GM12878 (cell line): Measurements from ENCODE around the gene SLC25A47. TPM values are rescaled to one million over a fixed set of nuclear protein-coding genes. Genes with fewer than 3 reads are reported as not detected.

ENCODE experiments used
- BHLHE40 ChIP-seq, 2 experiments: fragments of 450-650 bp in 1 of 2; IDR thresholded peaks; 2 replicates each; pipeline ENCODE4 v1.6.1; 2011 to 2017; ENCODE audit warnings: low read depth in 2 of 2, borderline replicate concordance in 1 of 2, improper control_type of control experiment in 1 of 2, low read length in 1 of 2, mild to moderate bottlenecking in 1 of 2
- CEBPB ChIP-seq, 2 experiments: fragments of 150-350 bp in 1 of 2; IDR thresholded peaks; 2 replicates each; pipeline ENCODE4 v1.6.1; 2012 to 2014; ENCODE audit warnings: low read depth in 2 of 2, low read length in 2 of 2, borderline replicate concordance in 1 of 2, inconsistent platforms in 1 of 2
- EED ChIP-seq: sonication (generic); IDR thresholded peaks from 2 replicates; pipeline ENCODE4 v1.6.1; 2016; ENCODE audit warnings: antibody characterized with exemption, low read depth
- GATAD2B ChIP-seq: fragments of 450-650 bp; conservative IDR thresholded peaks from 2 replicates; pipeline ENCODE4 v1.6.1; 2017; ENCODE audit warnings: low read depth, mild to moderate bottlenecking, moderate library complexity
- HCFC1 ChIP-seq: fragments of 150-350 bp; IDR thresholded peaks from 2 replicates; pipeline ENCODE4 v1.6.1; 2014; ENCODE audit warnings: low read length
- IRF3 ChIP-seq: fragments of 450-650 bp; IDR thresholded peaks from 2 replicates; pipeline ENCODE4 v1.6.1; 2014; ENCODE audit warnings: mild to moderate bottlenecking
- IRF4 ChIP-seq: IDR thresholded peaks from 2 replicates; pipeline ENCODE4 v1.6.1; 2011; ENCODE audit warnings: low read depth, low read length
- MTA3 ChIP-seq: IDR thresholded peaks from 2 replicates; pipeline ENCODE4 v1.6.1; 2012; ENCODE audit warnings: low read length, inconsistent platforms, borderline replicate concordance
- MXI1 ChIP-seq: fragments of 150-350 bp; IDR thresholded peaks from 2 replicates; pipeline ENCODE4 v1.6.1; 2011; ENCODE audit warnings: low read depth, mild to moderate bottlenecking, inconsistent platforms, low read length, improper control_type of control experiment
- NRF1 ChIP-seq: conservative IDR thresholded peaks from 2 replicates; pipeline ENCODE4 v1.6.1; 2011; ENCODE audit warnings: mild to moderate bottlenecking, low read depth, low read length, improper control_type of control experiment
- PBX3 ChIP-seq: IDR thresholded peaks from 2 replicates; pipeline ENCODE4 v1.6.1; 2011; ENCODE audit warnings: mild to moderate bottlenecking, low read depth, low read length, moderate library complexity; ENCODE audit not compliant: insufficient replicate concordance
- POLR2A ChIP-seq: IDR thresholded peaks from 2 replicates; pipeline ENCODE4 v1.6.1; 2011; ENCODE audit warnings: low read depth, mild to moderate bottlenecking, low read length
- RUNX3 ChIP-seq: IDR thresholded peaks from 2 replicates; pipeline ENCODE4 v1.6.1; 2012; ENCODE audit warnings: low read length, inconsistent platforms
- SRF ChIP-seq, 2 experiments: IDR thresholded peaks; 2 replicates each; pipeline ENCODE4 v1.6.1; 2011; ENCODE audit warnings: low read depth in 2 of 2, low read length in 2 of 2, mild to moderate bottlenecking in 1 of 2, moderate library complexity in 1 of 2
- SUPT20H ChIP-seq: IDR thresholded peaks from 2 replicates; pipeline ENCODE4 v1.6.1; 2011; ENCODE audit warnings: low read depth, mild to moderate bottlenecking, low read length, moderate library complexity, borderline replicate concordance; ENCODE audit not compliant: control insufficient read depth
- TCF12 ChIP-seq: IDR thresholded peaks from 2 replicates; pipeline ENCODE4 v1.6.1; 2011; ENCODE audit warnings: low read depth, mild to moderate bottlenecking, low read length
- TCF7 ChIP-seq: IDR thresholded peaks from 2 replicates; pipeline ENCODE4 v1.6.1; 2014; ENCODE audit warnings: antibody characterized with exemption, borderline replicate concordance
- YBX1 ChIP-seq: fragments of 450-650 bp; IDR thresholded peaks from 2 replicates; pipeline ENCODE4 v1.6.1; 2016; ENCODE audit warnings: antibody characterized with exemption
- ZBTB33 ChIP-seq: fragments of 450-650 bp; IDR thresholded peaks from 2 replicates; pipeline ENCODE4 v1.6.1; 2017; ENCODE audit warnings: mild to moderate bottlenecking
- ZNF24 ChIP-seq: fragments of 450-650 bp; IDR thresholded peaks from 2 replicates; pipeline ENCODE4 v1.6.1; 2017; ENCODE audit warnings: antibody characterized with exemption, mild to moderate bottlenecking
- ZNF384 ChIP-seq: IDR thresholded peaks from 2 replicates; pipeline ENCODE4 v1.6.1; 2012; ENCODE audit warnings: low read depth, mild to moderate bottlenecking, low read length, improper control_type of control experiment, borderline replicate concordance
- ZNF592 ChIP-seq: fragments of 450-650 bp; IDR thresholded peaks from 2 replicates; pipeline ENCODE4 v1.6.1; 2017; ENCODE audit warnings: mild to moderate bottlenecking, moderate library complexity
- polyA plus RNA-seq, 11 experiments: library from polyadenylated mRNA; depleted of rRNA in 4 of 11; unstranded in 6 of 11; stranded (reverse) in 5 of 11; fragments of >200 nt; fragmentation: Nextera tagmentation in 4 of 11; fragmentation: Illumina TruSeq in 1 of 11; extraction: Ambion mirVana in 4 of 11; extraction: Trizol in 1 of 11; gene quantifications; 1 replicate in 1 of 11; 2 replicates in 10 of 11; pipeline versions ENCODE4 v1.2.1 to v1.2.3, GENCODE V29; 2011 to 2016; ENCODE audit warnings: inconsistent platforms in 2 of 11, missing spikeins in 2 of 11, low read depth in 1 of 11
- total RNA-seq, 4 experiments: library from RNA; depleted of rRNA in 3 of 4; stranded (reverse); fragments of >200 nt in 3 of 4; fragmentation: Illumina TruSeq in 1 of 4; extraction: Trizol in 1 of 4; gene quantifications; 2 replicates each; pipeline versions ENCODE4 v1.2.1 to v1.2.3, GENCODE V29; 2013 to 2021

SLC25A47 gene
- total and polyA plus RNA-seq, 10 of the 15 experiments (the other 5 are each of a cell fraction or from before 2014, with no cell fraction given), result 0.14 TPM; not detected in 9

GRCh38 chr14:100336618-100337530 is 13.7 kb downstream of the SLC25A47 start (continued):
- no peak for TF ChIP-seq IRF4
- TF ChIP-seq SRF (IDR thresholded peaks at IDR 0.05; ENCODE audit: low read depth in 2 of 2, low read length in 2 of 2), result no peak
- no peak for TF ChIP-seq ZBTB33
- TF ChIP-seq MTA3, result no peak
- peak; percentile 46; the same call in 1 of the 2 replicates for TF ChIP-seq ZNF24
- TF ChIP-seq TCF7, result peak; percentile 71; the same call in 1 of the 2 replicates
- TF ChIP-seq BHLHE40 (IDR thresholded peaks at IDR 0.05; ENCODE audit: borderline replicate concordance in 1 of 2, low read depth in 2 of 2, low read length in 1 of 2), result peak in 1 of 2 experiments; percentile 34; a peak in 1 of 4 replicates
- no peak for TF ChIP-seq SUPT20H
- TF ChIP-seq GATAD2B, result no peak
- TF ChIP-seq POLR2A, result no peak
- TF ChIP-seq ZNF384, result no peak
- TF ChIP-seq YBX1, result no peak
- TF ChIP-seq PBX3, result no peak
- peak; percentile 45; the same call in 1 of the 2 replicates for TF ChIP-seq RUNX3
- TF ChIP-seq MXI1, result no peak
- no peak for TF ChIP-seq TCF12
- no peak for TF ChIP-seq CEBPB (IDR thresholded peaks at IDR 0.05; ENCODE audit: borderline replicate concordance in 1 of 2, low read depth in 2 of 2, low read length in 2 of 2)
- no peak for TF ChIP-seq HCFC1
- no peak for TF ChIP-seq EED
- peak; percentile 57; the same call in 1 of the 2 replicates for TF ChIP-seq ZNF592
- TF ChIP-seq NRF1, result no peak
- TF ChIP-seq IRF3, result no peak
